Breast epithelium (tissue), 3 donors: ENCODE measurements around the gene SP8.

ENCODE experiments used
- POLR2A ChIP-seq: fragments of 450-650 bp; IDR thresholded peaks from one replicate; pipeline ENCODE4 v1.6.1; 2016; ENCODE audit warnings: antibody characterized with exemption, mild to moderate bottlenecking, moderate library complexity
- TF ChIP-seq, protein P1 (sequence below), 3 donors: fragments of 450-650 bp; IDR thresholded peaks; one replicate each; pipeline ENCODE4 v1.5.1; 2016 to 2017; ENCODE audit warnings: antibody characterized with exemption in 3 of 3, mild to moderate bottlenecking in 3 of 3, moderate library complexity in 3 of 3

DNA sequence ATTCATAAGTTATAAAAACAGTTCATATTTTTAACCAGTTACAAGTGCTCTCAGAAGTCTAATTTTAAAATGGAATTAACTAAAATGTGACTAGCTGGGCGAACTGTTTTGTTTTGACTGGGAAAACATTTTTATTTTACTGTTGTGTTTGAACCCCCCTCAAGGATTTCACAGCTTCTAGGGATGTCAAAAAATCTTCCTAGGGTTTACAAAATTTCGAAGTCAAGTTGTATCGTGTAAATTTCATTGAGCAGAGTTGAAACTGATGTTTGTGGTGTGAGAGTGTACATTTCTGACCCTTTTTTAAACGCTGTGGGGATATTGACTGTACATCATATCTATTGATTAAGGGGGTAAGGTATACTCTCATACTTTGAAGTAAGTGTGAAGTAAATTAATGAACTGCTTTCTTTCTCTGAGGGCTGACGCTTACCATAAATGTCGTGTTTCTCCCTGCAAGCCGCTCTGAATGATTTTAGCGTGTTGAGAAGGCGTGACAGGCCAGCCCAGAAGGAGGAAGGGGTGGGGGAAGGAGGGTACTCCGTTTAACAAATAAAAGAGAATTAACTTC, 1.8 kb upstream of the SP8 start:
- TF ChIP-seq POLR2A: no peak
- TF ChIP-seq, protein P1, sequence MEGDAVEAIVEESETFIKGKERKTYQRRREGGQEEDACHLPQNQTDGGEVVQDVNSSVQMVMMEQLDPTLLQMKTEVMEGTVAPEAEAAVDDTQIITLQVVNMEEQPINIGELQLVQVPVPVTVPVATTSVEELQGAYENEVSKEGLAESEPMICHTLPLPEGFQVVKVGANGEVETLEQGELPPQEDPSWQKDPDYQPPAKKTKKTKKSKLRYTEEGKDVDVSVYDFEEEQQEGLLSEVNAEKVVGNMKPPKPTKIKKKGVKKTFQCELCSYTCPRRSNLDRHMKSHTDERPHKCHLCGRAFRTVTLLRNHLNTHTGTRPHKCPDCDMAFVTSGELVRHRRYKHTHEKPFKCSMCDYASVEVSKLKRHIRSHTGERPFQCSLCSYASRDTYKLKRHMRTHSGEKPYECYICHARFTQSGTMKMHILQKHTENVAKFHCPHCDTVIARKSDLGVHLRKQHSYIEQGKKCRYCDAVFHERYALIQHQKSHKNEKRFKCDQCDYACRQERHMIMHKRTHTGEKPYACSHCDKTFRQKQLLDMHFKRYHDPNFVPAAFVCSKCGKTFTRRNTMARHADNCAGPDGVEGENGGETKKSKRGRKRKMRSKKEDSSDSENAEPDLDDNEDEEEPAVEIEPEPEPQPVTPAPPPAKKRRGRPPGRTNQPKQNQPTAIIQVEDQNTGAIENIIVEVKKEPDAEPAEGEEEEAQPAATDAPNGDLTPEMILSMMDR (IDR thresholded peaks at IDR 0.05): no peak
